ENCODE measurements around the gene CORO2B.
"Not testable (repeated sequence)": the region's sequence is repeated elsewhere in the genome, so short reads cannot be mapped to it uniquely, and the experiment has no call there.

Gene CORO2B

DNA sequence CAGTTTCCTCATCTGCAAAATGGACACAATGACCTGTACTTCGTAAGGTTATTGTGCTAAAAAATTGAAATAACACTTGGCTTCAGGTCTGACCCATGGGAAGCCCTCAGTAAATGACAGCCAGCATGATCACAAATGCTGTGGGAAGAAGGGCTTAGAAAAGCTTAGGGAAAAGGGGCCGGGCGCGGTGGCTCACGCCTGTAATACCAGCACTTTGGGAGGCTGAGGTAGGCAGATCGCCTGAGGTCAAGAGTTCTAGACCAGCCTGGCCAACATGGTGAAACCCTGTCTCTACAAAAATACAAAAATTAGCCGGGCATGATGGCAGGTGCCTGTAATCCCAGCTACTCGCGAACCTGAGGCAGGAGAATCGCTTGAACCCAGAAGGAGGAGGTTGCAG is 102.0 kb downstream of the CORO2B start:
- DNase-seq, result not testable (repeated sequence)

DNA sequence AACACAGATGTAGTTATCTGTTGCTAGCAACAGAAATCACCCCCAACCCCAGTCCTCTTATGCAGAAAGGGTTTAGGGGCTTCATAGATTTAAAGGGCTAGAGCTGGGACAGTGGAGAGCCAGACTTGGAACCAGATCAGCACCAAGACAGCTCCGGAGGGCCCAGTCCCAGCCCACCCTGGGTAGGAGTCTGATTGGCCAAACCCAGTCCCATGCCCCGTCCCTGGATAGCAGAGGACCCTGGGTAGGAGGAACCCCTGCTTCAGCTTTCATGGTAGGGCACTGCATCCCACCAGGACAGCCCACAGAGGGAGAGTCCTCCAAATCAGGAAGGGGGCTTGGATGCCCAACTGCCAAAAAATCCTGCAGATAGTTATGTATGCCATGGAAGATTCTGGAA is 103.0 kb downstream of the CORO2B start:
- no peak for DNase-seq

DNA sequence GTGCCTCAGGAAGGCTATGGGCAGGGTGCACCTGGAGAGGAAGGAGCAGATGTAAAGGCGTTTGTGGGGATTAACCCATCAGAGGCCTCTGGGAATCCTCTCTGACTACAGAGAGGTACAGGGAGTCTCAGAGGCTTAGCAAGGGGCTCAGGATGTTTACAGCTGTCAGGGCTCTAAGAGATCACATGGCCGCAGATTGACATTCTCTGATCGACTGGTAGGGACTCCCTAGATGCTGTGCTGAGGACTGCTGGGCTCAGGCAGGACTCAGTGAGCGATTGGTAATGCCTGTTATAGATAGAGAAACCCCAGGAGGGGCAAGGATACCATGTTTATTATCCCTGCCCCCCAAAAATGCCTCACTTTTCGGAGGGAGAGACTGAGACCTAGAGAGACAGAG is 103.5 kb downstream of the CORO2B start:
- no peak for DNase-seq

- no peak for DNase-seq
Observed at GRCh38 chr15:68683026-68683425, 104.2 kb downstream of the CORO2B start.

DNA sequence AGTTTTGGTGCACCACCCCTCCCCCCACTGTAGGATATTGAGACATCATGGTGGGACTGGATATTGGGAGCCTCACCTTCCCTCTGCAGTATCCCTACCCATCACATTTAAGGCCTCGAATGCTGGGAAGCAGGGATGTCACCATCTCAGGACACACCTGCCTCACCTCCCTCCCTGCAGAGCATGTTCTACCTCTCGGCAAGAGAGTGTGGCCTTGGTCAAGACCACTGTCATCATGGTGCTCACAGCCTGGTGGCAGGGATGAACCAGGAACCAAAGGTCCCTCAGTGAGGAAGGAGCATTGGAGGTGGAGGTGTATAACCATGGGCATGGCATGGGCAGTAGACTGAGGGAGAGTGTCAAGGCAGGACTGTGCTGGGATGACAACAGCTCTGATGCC is 104.8 kb downstream of the CORO2B start:
- no peak for DNase-seq

- DNase-seq, result no peak
Observed at GRCh38 chr15:68684476-68684875, 105.7 kb downstream of the CORO2B start.

- DNase-seq, result no peak
Observed at GRCh38 chr15:68687136-68687735, 108.4 kb downstream of the CORO2B start.

GRCh38 chr15:68691705-68692104 is 112.9 kb downstream of the CORO2B start:
- no peak for DNase-seq

DNA sequence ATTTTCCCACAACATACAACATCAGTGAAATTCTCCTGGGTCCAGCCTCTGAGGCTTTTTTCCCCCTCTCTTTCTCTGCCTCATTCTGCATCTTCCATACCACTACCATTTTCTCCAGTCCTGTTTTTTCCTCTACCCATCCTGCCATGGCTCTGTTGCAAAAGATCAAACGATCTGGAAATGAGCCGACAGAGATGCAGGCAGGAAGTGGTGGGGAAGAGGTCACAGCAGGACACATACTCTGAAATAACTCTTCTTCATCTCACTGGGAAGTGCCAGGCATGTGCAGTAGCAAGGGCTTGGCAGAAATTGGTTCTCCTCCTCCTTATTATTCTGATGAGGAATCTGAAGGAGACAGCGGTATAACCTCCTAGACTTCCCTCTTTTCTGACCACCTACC is 114.3 kb downstream of the CORO2B start:
- DNase-seq, result no peak

GRCh38 chr15:68694111-68694510 is 115.3 kb downstream of the CORO2B start:
- no peak for DNase-seq

GRCh38 chr15:68695061-68695595 is 116.3 kb downstream of the CORO2B start:
- no peak for DNase-seq

DNA sequence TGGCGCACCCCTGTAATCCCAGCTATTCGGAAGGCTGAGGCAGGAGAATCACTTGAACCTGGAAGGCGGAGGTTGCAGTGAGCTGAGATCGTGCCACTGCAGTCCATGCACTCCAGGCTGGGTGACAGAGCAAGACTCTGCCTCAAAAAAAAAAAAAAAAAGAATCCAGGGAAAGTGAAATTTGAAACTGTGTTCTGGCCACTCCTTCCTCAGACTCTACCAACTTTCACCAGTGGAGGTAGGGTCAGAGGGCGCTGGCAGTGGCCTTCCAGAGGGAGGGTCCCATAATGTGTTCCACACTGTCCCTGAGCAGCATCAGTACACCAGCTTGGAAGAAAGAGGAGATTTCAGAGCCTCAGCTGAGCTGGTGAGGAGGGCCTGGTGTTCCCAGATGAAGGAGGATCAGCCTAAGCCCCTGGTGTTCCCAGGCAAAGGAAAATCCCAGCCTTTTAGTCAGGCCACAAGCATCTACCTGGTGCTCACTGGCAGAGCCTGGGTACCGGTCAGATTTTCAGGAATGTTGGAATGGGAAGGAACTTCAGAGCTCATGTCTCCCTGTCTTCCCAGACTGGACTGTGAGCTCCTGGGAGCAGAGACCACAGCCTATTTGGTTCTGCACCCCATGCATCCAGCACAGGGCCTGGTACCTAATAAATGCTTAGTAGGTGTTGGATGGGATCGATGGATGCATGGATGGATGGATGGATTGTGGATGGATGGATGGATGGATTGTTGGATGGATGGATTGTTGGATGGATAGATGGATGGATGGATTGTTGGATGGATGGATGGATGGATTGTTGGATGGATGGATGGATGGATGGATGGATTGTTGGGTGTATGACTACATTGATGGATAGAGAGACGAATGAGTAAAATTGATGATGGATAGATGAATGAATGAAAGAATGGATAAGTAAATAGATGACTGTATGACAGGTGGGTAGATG is 117.9 kb downstream of the CORO2B start:
- no peak for DNase-seq

- DNase-seq, result no peak
Observed at GRCh38 chr15:68697711-68698690, 119.2 kb downstream of the CORO2B start.

GRCh38 chr15:68698708-68699107 is 119.9 kb downstream of the CORO2B start:
- no peak for DNase-seq

DNA sequence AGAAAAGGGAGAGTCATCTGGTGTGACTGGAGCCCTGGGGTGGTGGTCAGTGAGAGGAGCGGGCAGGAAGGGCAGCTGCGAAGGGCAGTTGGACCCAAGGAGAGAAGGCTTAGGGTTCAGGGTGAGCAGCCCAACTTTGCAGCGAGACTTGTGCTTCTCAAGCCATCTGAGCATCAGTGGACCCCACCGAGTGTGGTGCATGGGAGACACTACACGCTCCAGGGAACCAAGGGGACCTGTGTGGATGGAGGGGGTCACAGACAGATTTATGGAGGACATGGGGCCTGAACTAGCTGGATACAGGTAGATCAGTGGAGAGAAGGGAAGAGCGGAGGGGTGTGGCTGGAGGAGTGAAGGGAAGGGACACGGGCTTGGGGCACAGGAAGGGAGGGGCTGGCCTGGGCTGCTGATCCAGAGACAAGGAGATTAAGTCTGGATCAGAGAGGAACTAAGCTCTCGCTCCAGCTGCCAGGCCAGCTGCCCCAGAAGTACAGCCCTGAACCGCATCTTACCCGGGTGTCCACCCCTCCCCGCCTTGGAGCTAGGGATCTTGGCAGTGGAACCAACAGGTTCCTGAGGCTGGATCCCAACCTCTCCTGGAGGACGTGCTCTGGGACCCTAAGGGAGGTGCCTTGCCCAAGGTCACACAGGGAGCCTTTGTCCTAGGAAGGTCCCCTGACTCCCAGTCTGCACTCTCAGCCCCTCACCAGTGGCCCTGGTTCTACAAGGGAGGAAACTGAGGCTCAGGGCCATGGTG is 120.5 kb downstream of the CORO2B start:
- no peak for DNase-seq

GRCh38 chr15:68699881-68700454 is 121.2 kb downstream of the CORO2B start:
- no peak for DNase-seq

DNA sequence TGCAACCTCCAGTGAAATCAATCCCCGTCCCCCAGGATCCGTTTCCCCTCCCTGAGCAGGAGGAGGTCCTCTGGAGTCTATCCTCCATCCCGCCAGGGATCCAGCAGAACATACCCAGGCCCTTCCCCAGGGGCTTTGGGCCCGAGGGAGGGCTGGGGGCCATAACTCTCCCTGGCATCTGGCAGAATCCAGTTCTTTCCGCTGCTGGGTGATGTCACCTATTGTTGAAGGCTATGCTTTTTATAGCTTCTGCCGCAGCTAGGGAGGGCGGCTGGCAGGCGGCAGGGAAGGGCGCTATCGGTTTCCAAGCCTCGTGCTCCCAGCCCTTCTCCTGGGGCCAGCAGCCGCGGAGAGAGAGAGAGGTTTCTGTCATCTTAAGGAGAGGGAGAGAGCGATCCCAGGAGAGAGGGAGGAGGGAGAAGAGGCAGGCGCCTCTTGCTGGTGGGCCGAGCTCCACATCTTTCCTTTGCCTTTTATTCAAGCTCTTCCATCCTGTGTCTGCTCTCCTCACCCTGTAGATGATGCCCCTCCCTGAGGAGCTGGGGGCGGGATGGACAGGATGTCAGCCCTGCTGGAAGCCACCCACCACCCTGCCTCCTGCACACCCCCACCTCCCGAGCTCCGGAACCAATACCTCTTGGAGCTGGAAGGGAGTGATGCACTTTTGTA is 121.8 kb downstream of the CORO2B start:
- DNase-seq, result no peak

DNA sequence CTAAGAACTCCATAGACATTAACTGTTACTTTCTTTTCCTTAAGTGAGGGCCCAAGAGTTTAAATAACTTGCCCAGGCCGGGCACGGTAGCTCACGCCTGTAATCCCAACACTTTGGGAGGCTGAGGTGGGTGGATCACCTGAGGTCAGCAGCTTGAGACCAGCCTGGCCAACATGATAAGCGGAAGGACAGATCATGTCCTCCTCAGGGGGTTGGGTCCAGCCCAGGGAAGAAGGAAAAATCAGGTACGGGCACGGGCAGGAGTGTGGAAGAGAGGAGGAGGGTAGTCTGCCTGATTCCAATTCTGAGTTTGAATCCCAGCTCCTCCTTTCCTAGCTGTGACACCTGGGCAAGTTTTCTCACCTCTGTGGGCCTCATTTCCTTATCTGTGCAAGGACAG is 123.1 kb downstream of the CORO2B start:
- no peak for DNase-seq

DNA sequence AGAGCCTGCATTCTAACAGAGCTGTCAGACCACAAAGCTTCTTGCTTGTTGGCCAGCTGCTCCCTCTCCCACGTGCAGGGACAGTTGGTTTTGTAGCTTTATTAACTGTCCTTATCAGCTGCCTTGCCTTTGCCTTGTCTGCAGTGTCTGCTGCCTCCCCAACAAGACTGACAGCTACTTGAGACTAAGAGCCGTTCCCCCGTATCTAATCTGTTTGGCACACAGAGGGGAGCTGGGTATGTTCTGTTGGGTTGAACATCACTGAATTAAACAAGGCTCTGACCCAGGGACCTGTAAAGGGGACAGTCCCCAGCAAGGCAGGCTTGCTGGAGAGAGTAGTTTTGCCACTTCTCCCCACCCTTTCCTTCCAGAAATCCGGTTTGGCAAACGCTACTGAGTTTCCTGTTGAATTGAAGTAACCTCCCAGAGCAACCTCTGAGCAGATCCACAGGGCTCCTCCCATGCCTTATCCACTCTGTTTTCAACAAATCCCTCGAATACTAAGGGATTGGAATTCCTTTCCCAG is 125.8 kb downstream of the CORO2B start:
- DNase-seq, result no peak

DNA sequence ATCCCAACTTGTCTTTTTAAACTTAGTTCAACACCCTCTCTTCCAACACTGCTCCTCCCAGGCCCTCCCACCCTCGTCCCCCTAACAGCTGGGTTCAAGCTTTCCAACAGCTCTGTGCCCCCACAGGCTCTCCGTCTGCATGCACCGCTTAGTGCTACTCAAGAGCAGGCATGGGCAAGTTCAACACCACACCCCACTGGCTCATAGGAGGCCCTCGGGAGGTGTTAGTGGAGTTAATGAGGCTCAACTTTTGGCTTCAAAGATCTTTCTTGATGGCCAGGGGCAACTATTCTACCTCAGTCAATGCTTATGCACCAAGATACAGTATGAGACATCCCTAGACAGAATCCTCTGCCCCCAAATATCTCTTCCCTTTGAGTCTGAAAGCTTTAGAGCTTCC is 127.5 kb downstream of the CORO2B start:
- no peak for DNase-seq

DNA sequence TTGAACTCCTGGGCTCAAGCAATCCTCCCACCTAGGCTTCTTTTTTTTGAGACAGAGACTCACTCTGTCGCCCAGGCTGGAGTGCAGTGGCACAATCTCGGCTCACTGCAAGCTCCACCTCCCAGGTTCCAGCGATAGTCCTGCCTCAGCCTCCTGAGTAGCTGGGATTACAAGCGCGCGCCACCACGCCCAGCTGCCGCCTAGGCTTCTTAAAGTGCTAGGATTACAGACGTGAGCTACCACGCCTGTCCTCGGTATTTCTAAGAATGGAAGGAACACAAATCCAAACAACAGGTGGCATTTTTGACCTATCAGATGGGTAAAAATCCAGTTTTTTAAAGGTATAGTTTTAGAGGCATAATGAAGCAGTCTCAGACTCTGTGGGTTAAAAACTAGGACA is 128.1 kb downstream of the CORO2B start:
- no peak for DNase-seq

Data from bone marrow (tissue), 2 donors.